NCI-H82 treated with DMSO at 0.1 percent for 48 hours (cell line): ENCODE results near the gene SLC38A8.

ENCODE experiments used
- DNase-seq: peaks from one replicate; lab custom pipeline; 2025; ENCODE audit not compliant: unreplicated experiment; lab: John Stamatoyannopoulos, UW

SLC38A8 gene

DNA sequence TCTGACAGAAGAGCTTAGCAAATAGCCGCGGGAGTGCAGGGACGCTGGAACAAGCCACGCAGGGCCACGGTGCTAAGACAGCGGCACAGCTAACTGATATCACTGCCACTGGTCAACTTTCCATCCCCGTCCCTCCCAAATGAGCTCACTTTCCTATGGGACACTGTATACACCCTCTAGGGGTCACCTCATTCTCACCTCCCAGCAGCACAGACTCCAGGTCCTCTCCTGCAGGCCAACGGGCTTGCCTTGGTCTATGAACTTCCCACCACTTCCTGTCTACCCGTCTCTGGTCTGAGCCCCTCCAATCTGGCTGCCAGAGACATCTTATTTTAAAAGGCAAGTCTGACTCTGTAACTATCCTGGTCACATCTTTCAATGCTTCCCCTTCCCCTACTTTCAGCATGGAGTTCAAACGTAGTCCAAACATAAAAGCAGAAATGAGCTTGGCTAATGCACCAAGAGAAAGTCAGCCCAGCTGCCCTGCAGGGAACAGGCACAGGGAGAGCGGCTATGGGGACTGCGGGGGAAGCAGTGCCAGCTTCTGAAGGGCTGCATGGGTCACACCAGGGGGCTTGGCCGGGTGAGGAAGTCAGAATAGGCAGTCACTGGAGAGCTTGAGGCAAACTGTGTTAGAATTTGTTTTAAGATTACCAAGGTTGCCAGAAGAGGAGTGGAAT, 26.3 kb upstream of the SLC38A8 start:
- no peak for DNase-seq

GRCh38 chr16:84068041-84068440, 25.4 kb upstream of the SLC38A8 start:
- no peak for DNase-seq

GRCh38 chr16:84067640-84068039, 25.0 kb upstream of the SLC38A8 start:
- DNase-seq: no peak

GRCh38 chr16:84065536-84066132, 23.0 kb upstream of the SLC38A8 start:
- peak; percentile 9 for DNase-seq

DNA sequence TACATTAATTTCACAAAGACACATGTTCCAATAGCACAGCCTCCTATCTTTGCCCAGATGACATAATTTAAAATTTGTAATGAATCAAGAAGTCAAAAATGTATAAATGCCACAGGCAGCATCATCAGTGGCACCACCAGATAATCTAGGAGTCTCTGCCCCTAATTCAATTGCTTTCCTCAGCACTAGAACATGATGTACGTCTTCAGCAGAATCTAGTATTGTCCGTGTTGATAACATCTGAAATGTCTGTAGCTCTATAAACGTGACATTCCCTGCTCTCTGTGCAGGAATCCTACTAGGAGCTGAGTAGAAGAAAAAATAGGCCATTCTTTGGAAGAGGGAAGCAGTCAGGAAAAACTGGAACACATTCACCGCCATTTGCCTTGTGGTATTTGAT, 21.4 kb upstream of the SLC38A8 start:
- DNase-seq: no peak

- peak; percentile 60 for DNase-seq
Measured at GRCh38 chr16:84062734-84063640, 20.4 kb upstream of the SLC38A8 start.

GRCh38 chr16:84061236-84061819, 18.7 kb upstream of the SLC38A8 start:
- no peak for DNase-seq

DNA sequence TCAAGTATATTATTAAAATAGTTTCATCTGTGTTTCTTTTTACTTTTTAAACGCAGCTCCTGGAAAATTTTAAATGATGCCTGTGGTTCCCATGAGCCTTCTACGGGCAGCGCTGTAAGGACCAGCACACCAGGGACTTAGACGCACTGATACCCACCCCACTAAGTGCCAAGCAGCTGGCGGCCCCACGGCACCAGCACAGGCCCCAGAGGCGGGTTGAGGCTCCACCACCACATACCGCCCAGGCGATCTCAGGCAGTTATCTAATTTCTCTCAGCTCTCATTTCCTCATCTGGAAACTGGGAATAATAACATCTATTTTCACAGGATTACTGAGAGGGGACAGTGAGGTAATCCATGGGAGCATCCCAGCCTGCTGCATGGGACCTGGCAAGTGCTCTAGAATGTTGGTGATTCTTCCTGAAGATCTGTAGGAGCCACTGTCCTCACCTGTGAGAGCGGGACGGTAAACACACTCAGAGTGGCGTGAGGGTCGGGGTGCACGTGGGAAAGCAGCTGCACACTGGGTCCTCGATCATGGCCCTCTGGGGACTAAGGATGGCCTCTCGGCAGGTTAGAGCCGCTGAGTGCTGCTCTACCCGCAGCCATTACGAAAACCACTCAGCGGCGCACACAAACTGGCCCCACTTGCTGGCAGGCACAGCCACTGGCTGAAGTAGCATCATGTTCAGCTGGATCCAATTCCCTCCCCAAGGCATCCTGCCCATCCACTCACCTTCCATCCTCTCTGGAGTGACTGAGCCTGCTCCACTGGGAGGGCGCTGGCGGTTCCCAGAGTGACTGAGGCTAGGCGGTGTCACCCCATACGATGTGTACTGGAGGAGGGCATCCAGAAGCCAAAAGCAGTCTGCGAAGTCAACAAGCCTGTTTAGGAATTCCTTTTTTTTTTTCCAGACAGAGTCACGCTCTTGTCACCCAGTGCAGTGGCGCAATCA, 17.6 kb upstream of the SLC38A8 start:
- DNase-seq: no peak

DNA sequence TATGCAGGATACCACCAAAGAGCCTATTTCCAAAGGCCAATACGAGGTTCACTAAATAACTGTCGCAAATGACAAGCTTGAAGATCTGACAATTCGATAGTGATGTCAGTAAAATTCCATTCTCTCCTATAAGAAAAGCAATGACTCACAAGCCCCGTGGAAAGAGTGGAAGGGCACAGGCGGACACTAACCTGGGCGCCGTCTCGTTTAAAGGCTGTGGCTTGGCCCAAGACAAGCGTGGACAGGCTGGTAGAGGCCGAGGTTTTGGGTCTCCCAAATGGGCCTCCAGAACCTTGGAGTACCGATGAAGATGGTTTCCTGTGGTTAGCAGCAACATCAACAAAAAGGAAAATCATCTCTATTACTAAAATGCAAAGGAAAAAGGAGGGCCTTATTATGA, 16.5 kb upstream of the SLC38A8 start:
- no peak for DNase-seq

DNA sequence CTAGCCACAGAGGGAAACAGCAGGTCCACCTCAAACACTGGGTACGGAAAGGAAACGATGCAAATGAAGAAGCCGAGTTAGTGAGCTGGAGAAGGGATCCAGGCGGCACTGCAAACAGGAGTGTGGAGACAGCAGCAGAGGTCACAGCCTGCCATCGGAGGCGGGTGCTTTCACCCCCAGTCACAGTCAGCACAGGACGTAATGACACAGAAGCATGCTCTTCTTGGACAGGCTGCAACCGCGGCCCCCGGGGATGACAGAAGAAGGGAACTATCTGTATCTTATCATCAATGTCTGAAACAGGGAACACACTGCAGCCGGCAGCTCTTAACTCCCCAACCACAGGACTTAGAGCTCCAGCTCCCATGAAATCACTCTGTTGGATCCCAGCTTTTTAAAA, 16.1 kb upstream of the SLC38A8 start:
- DNase-seq: no peak

- DNase-seq: no peak
Measured at GRCh38 chr16:84058211-84058610, 15.6 kb upstream of the SLC38A8 start.

DNA sequence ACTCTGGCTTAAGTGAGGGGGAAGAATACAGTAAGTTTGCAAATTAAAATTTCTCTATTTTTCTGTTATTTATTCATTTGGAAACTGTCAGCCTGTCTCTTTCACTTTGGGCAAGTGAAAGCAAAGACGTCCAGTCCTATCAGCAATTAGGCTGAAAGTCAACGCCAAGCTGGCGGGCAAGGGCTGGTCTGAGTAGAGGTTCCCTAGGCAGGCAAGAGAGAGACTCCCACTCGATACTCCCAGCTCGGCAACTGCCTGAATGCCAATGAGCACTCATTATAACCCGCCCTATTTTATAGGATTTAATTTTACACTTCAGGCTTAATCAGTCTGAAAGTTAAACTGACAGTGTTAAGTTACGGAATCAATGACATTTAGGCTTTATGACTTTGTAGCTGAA, 14.3 kb upstream of the SLC38A8 start:
- DNase-seq: no peak

- no peak for DNase-seq
Measured at GRCh38 chr16:84055801-84056634, 13.4 kb upstream of the SLC38A8 start.

DNA sequence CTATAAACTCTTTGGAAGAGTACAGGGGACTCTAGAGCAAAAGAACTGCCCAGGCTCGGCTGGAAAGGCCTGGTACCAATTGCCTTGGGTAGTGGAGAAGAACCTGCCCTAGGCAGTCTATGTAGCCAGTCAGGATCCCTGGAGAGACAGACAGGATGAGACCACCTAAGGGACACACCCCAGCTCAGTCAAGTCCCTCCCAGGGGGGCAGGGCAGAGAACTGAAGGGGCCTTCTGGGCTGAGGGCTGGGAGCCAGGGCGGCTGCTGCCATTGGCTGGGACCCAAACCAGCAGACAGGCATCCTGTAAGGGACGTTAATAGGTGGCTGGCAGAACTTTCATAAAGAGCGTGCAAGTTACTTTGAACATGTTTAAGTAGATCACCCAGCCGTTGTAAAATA, 12.8 kb upstream of the SLC38A8 start:
- no peak for DNase-seq

GRCh38 chr16:84054916-84055315, 12.3 kb upstream of the SLC38A8 start:
- DNase-seq: no peak

- DNase-seq: no peak
Measured at GRCh38 chr16:84054271-84054670, 11.7 kb upstream of the SLC38A8 start.

- no peak for DNase-seq
Measured at GRCh38 chr16:84053237-84053636, 10.6 kb upstream of the SLC38A8 start.

DNA sequence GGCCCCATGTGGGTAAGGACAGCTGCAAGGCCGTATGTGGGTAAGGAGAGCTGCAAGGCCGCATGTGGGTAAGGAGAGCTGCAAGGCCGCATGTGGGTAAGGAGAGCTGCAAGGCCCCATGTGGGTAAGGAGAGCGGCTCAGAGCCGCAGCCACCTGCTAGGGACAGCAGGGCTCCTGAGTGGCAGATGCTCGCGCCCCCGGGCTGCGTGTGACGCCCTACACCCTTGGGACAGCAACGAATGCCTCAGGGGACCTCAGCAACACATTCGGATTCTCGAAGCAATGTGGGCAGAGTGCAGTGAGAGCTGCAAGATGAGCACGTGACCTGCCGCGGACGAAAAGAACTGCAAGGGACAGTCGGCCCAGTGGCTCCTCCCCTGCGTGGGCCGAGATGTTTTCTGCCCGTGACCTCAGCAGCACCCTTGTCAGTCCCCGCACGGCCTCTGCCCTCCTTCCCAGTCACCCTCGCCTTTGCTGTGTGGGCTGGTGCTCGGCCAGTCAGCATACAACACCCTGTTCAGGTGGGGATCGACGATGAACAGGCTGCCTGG, 9.6 kb upstream of the SLC38A8 start:
- DNase-seq: no peak

- DNase-seq: no peak
Measured at GRCh38 chr16:84050316-84050715, 7.7 kb upstream of the SLC38A8 start.
